ENCODE measurements around the gene XPR1.
"Not testable (repeated sequence)": the region's sequence is repeated elsewhere in the genome, so short reads cannot be mapped to it uniquely, and the experiment has no call there.

The XPR1 gene

GRCh38 chr1:180698580-180698979, 66.8 kb downstream of the XPR1 start:
- Histone ChIP-seq H2AFZ (ENCODE audit: low read length) (no peak overlapping the region), H3K79me2 (ENCODE audit: insufficient read depth, low read length) (peaks cover 31% of the 10 kb centered on the region), H3K4me2 (ENCODE audit: low read depth, low read length, poor library complexity, severe bottlenecking) (no peak overlapping the region), H4K20me1 (ENCODE audit: insufficient read depth, low read length, poor library complexity, severe bottlenecking) (no peaks in the 10 kb centered on the region), H3K4me3 (ENCODE audit: low read length, poor library complexity, severe bottlenecking) (no peak overlapping the region), H3K36me3 (ENCODE audit: insufficient read depth, low read length) (no peaks in the 10 kb centered on the region), H3F3A (ENCODE audit: low read depth) (no peaks in the 10 kb centered on the region), H3K27me3 (ENCODE audit: insufficient read depth, low read length, poor library complexity, severe bottlenecking) (no peaks in the 10 kb centered on the region), H3K9me2 (replicated peaks; ENCODE audit: low read depth, low read length) (no peaks in the 10 kb centered on the region), H3K9ac (ENCODE audit: low read depth, low read length, poor library complexity, severe bottlenecking) (no peak overlapping the region), H3K9me3 (ENCODE audit: insufficient read depth, low read depth, low read length) (peaks cover 22% of the 10 kb centered on the region), H3K4me1 (ENCODE audit: insufficient read depth, low read length, poor library complexity, severe bottlenecking) (peaks cover 1% of the 10 kb centered on the region)
- no peak for TF ChIP-seq EZH2phosphoT487 (IDR thresholded peaks at IDR 0.05; ENCODE audit: borderline replicate concordance)
- TF ChIP-seq CTCF (conservative IDR thresholded peaks at IDR 0.05; ENCODE audit: low read length) = no peak

GRCh38 chr1:180702376-180702775, 70.6 kb downstream of the XPR1 start:
- not testable (repeated sequence) for H3K4me3 ChIP-seq (ENCODE audit: low read length, poor library complexity, severe bottlenecking); H4K20me1 ChIP-seq (ENCODE audit: insufficient read depth, low read length, poor library complexity, severe bottlenecking); H3K36me3 ChIP-seq (ENCODE audit: insufficient read depth, low read length); H2AFZ ChIP-seq (ENCODE audit: low read length); H3K9ac ChIP-seq (ENCODE audit: low read depth, low read length, poor library complexity, severe bottlenecking); H3K9me2 ChIP-seq (replicated peaks; ENCODE audit: low read depth, low read length); H3K4me2 ChIP-seq (ENCODE audit: low read depth, low read length, poor library complexity, severe bottlenecking); H3F3A ChIP-seq (ENCODE audit: low read depth); H3K27me3 ChIP-seq (ENCODE audit: insufficient read depth, low read length, poor library complexity, severe bottlenecking); H3K4me1 ChIP-seq (ENCODE audit: insufficient read depth, low read length, poor library complexity, severe bottlenecking)
- peaks cover 17% of the 10 kb centered on the region for H3K9me3 ChIP-seq (ENCODE audit: insufficient read depth, low read depth, low read length)
- peaks cover 27% of the 10 kb centered on the region for H3K79me2 ChIP-seq (ENCODE audit: insufficient read depth, low read length)

GRCh38 chr1:180710746-180711145, 78.9 kb downstream of the XPR1 start:
- not testable (repeated sequence) for H2AFZ ChIP-seq (ENCODE audit: low read length); H3K79me2 ChIP-seq (ENCODE audit: insufficient read depth, low read length); H3K4me3 ChIP-seq (ENCODE audit: low read length, poor library complexity, severe bottlenecking); H3K36me3 ChIP-seq (ENCODE audit: insufficient read depth, low read length); H4K20me1 ChIP-seq (ENCODE audit: insufficient read depth, low read length, poor library complexity, severe bottlenecking); H3K4me1 ChIP-seq (ENCODE audit: insufficient read depth, low read length, poor library complexity, severe bottlenecking); H3K27me3 ChIP-seq (ENCODE audit: insufficient read depth, low read length, poor library complexity, severe bottlenecking); H3F3A ChIP-seq (ENCODE audit: low read depth); H3K4me2 ChIP-seq (ENCODE audit: low read depth, low read length, poor library complexity, severe bottlenecking); H3K9me2 ChIP-seq (replicated peaks; ENCODE audit: low read depth, low read length); H3K9ac ChIP-seq (ENCODE audit: low read depth, low read length, poor library complexity, severe bottlenecking); H3K9me3 ChIP-seq (ENCODE audit: insufficient read depth, low read depth, low read length)

- H3K4me3 ChIP-seq (ENCODE audit: low read length, poor library complexity, severe bottlenecking); H3K9me3 ChIP-seq (ENCODE audit: insufficient read depth, low read depth, low read length); H3K9ac ChIP-seq (ENCODE audit: low read depth, low read length, poor library complexity, severe bottlenecking); H3K4me1 ChIP-seq (ENCODE audit: insufficient read depth, low read length, poor library complexity, severe bottlenecking); H3F3A ChIP-seq (ENCODE audit: low read depth); H3K9me2 ChIP-seq (replicated peaks; ENCODE audit: low read depth, low read length); H3K4me2 ChIP-seq (ENCODE audit: low read depth, low read length, poor library complexity, severe bottlenecking); H4K20me1 ChIP-seq (ENCODE audit: insufficient read depth, low read length, poor library complexity, severe bottlenecking); H3K36me3 ChIP-seq (ENCODE audit: insufficient read depth, low read length); H3K79me2 ChIP-seq (ENCODE audit: insufficient read depth, low read length); H2AFZ ChIP-seq (ENCODE audit: low read length); H3K27me3 ChIP-seq (ENCODE audit: insufficient read depth, low read length, poor library complexity, severe bottlenecking): not testable (repeated sequence)
Observed at GRCh38 chr1:180711260-180711659, 79.4 kb downstream of the XPR1 start.

GRCh38 chr1:180720753-180721152, 88.9 kb downstream of the XPR1 start:
- TF ChIP-seq EZH2phosphoT487 (IDR thresholded peaks at IDR 0.05; ENCODE audit: borderline replicate concordance) = no peak
- no peak for TF ChIP-seq CTCF (conservative IDR thresholded peaks at IDR 0.05; ENCODE audit: low read length)
- no peak overlapping the region for H3K4me2 ChIP-seq (ENCODE audit: low read depth, low read length, poor library complexity, severe bottlenecking)

More at GRCh38 chr1:180720753-180721152, 88.9 kb downstream of the XPR1 start:
- Histone ChIP-seq H3K9me2 (replicated peaks; ENCODE audit: low read depth, low read length) (no peaks in the 10 kb centered on the region), H3K4me3 (ENCODE audit: low read length, poor library complexity, severe bottlenecking) (no peak overlapping the region), H3K36me3 (ENCODE audit: insufficient read depth, low read length) (no peaks in the 10 kb centered on the region), H3F3A (ENCODE audit: low read depth) (no peaks in the 10 kb centered on the region), H3K27me3 (ENCODE audit: insufficient read depth, low read length, poor library complexity, severe bottlenecking) (no peaks in the 10 kb centered on the region), H4K20me1 (ENCODE audit: insufficient read depth, low read length, poor library complexity, severe bottlenecking) (no peaks in the 10 kb centered on the region), H3K9ac (ENCODE audit: low read depth, low read length, poor library complexity, severe bottlenecking) (no peak overlapping the region), H3K79me2 (ENCODE audit: insufficient read depth, low read length) (peaks cover 8% of the 10 kb centered on the region; the same call in 1 of the 2 replicates), H2AFZ (ENCODE audit: low read length) (no peak overlapping the region), H3K9me3 (ENCODE audit: insufficient read depth, low read depth, low read length) (no peaks in the 10 kb centered on the region), H3K4me1 (ENCODE audit: insufficient read depth, low read length, poor library complexity, severe bottlenecking) (peaks cover 3% of the 10 kb centered on the region)

Data from Loucy (cell line).